Keratinocyte (primary cell): ENCODE measurements around the gene MAP3K20. TPM values are rescaled to one million over a fixed set of nuclear protein-coding genes. Genes with fewer than 3 reads are reported as not detected.

Experiments used
- DNase-seq: peaks from one replicate; pipeline ENCODE4 v3.0.0-alpha.2; 2011; ENCODE audit warnings: low read depth, missing footprints, low spot score
- FAIRE-seq: peaks from 2 replicates; lab custom pipeline; 2011; peaks lifted over from hg19 to GRCh38; lab: Jason Lieb, UNC
- H2AFZ ChIP-seq: 2 replicates; pipeline ENCODE4 v1.6.0; 2012; ENCODE audit warnings: low read length, control low read depth, inconsistent platforms; ENCODE audit not compliant: control insufficient read depth
- H3K27ac ChIP-seq: 2 replicates; pipeline ENCODE4 v1.5.1; 2011; ENCODE audit warnings: low read length; ENCODE audit not compliant: control insufficient read depth, insufficient read depth
- H3K27me3 ChIP-seq: 3 replicates; pipeline ENCODE4 v1.6.0; 2011; ENCODE audit warnings: low read length; ENCODE audit not compliant: control insufficient read depth, insufficient read depth; ENCODE audit errors: extremely low read depth
- H3K36me3 ChIP-seq, 2 experiments: 2 replicates in 1 of 2; 3 replicates in 1 of 2; pipeline ENCODE4 v1.5.1; 2011; ENCODE audit warnings: low read length in 2 of 2, mild to moderate bottlenecking in 1 of 2; ENCODE audit not compliant: control insufficient read depth in 2 of 2, insufficient read depth in 2 of 2; ENCODE audit errors: extremely low read depth in 1 of 2
- H3K4me1 ChIP-seq: 3 replicates; pipeline ENCODE4 v1.5.1; 2011; ENCODE audit warnings: low read length; ENCODE audit not compliant: control insufficient read depth, insufficient read depth; ENCODE audit errors: extremely low read depth
- H3K4me2 ChIP-seq: 3 replicates; pipeline ENCODE4 v1.6.0; 2011; ENCODE audit warnings: low read depth, low read length; ENCODE audit not compliant: control insufficient read depth, insufficient read depth; ENCODE audit errors: extremely low read depth
- H3K4me3 ChIP-seq, 3 experiments: fragments of 200-600 bp in 1 of 3; sonication (generic) in 1 of 3; 2 replicates in 2 of 3; 3 replicates in 1 of 3; pipeline ENCODE4 v1.5.1; 2011 to 2016; ENCODE audit warnings: low read length in 3 of 3, mild to moderate bottlenecking in 3 of 3, control low read depth in 2 of 3, inconsistent platforms in 1 of 3, low read depth in 1 of 3, mixed read lengths in 1 of 3, mixed run types in 1 of 3, moderate library complexity in 1 of 3; ENCODE audit not compliant: control insufficient read depth in 2 of 3, insufficient read depth in 2 of 3; ENCODE audit errors: extremely low read depth in 1 of 3
- H3K79me2 ChIP-seq: 2 replicates; pipeline ENCODE4 v1.6.0; 2012; ENCODE audit warnings: low read length; ENCODE audit not compliant: control insufficient read depth, insufficient read depth
- H3K9ac ChIP-seq: 3 replicates; pipeline ENCODE4 v1.6.0; 2011; ENCODE audit warnings: low read length; ENCODE audit not compliant: control insufficient read depth, insufficient read depth; ENCODE audit errors: extremely low read depth
- H3K9me1 ChIP-seq: 3 replicates; pipeline ENCODE4 v1.6.0; 2011; ENCODE audit warnings: low read length; ENCODE audit not compliant: control insufficient read depth, insufficient read depth; ENCODE audit errors: extremely low read depth
- H3K9me3 ChIP-seq: 2 replicates; pipeline ENCODE4 v1.5.1; 2012; ENCODE audit warnings: low read depth, low read length; ENCODE audit not compliant: control insufficient read depth
- H4K20me1 ChIP-seq: 3 replicates; pipeline ENCODE4 v1.6.0; 2011; ENCODE audit warnings: low read length; ENCODE audit not compliant: control insufficient read depth, insufficient read depth; ENCODE audit errors: extremely low read depth
- EZH2 ChIP-seq: IDR thresholded peaks from one replicate; pipeline ENCODE4 v1.6.1; 2012; ENCODE audit warnings: inconsistent platforms, mild to moderate bottlenecking, low read length, moderate library complexity
- dilution Hi-C: fragments of 300-500 bp; cut with MboI; formaldehyde crosslinking; loops from one replicate; pipeline ENCODE4 v1.7.0; 2020; ENCODE audit warnings: low sequenced_read_pairs; ENCODE audit not compliant: extremely low pct_ligation_motif_present
- polyA plus RNA-seq, 5 experiments: library from polyadenylated mRNA; depleted of rRNA in 3 of 5; stranded (reverse) in 3 of 5; stranded (forward) in 1 of 5; unstranded in 1 of 5; fragments of >200 nt; gene quantifications; 1 replicate in 1 of 5; 2 replicates in 3 of 5; 3 replicates in 1 of 5; pipeline versions ENCODE4 v1.2.1 to v1.2.3, GENCODE V29; 2011 to 2012; ENCODE audit warnings: missing spikeins in 2 of 5, low read depth in 1 of 5, low replicate concordance in 1 of 5
- TF ChIP-seq, protein P1 (sequence below), 3 experiments: IDR thresholded peaks in 1 of 3; conservative IDR thresholded peaks in 1 of 3; optimal IDR thresholded peaks in 1 of 3; 2 replicates in 2 of 3; 3 replicates in 1 of 3; pipeline versions ENCODE3 to v1.5.1; 2011; ENCODE audit warnings: low read length in 3 of 3, mild to moderate bottlenecking in 3 of 3, moderate library complexity in 2 of 3, control low read depth in 1 of 3, inconsistent platforms in 1 of 3; ENCODE audit not compliant: insufficient read depth in 2 of 3; ENCODE audit errors: extremely low read depth in 1 of 3

MAP3K20 gene
- polyA plus RNA-seq, 1 donor (not counting 4 experiments of a cell fraction or from before 2014, with no cell fraction given), result 31.7 TPM

GRCh38 chr2:173086518-173087213 lies 11.0 kb downstream of the MAP3K20 start:
- no peaks in the 10 kb centered on the region for H3K9me3 ChIP-seq
- H2AFZ ChIP-seq, result no peak overlapping the region
- peaks cover 68% of the 10 kb centered on the region for H3K79me2 ChIP-seq
- H3K4me1 ChIP-seq, result peaks cover 18% of the 10 kb centered on the region
- H3K27me3 ChIP-seq, result no peaks in the 10 kb centered on the region
- no peak for TF ChIP-seq EZH2
- TF ChIP-seq, protein P1, sequence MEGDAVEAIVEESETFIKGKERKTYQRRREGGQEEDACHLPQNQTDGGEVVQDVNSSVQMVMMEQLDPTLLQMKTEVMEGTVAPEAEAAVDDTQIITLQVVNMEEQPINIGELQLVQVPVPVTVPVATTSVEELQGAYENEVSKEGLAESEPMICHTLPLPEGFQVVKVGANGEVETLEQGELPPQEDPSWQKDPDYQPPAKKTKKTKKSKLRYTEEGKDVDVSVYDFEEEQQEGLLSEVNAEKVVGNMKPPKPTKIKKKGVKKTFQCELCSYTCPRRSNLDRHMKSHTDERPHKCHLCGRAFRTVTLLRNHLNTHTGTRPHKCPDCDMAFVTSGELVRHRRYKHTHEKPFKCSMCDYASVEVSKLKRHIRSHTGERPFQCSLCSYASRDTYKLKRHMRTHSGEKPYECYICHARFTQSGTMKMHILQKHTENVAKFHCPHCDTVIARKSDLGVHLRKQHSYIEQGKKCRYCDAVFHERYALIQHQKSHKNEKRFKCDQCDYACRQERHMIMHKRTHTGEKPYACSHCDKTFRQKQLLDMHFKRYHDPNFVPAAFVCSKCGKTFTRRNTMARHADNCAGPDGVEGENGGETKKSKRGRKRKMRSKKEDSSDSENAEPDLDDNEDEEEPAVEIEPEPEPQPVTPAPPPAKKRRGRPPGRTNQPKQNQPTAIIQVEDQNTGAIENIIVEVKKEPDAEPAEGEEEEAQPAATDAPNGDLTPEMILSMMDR (optimal IDR thresholded peaks at IDR 0.05 in 1 of 3, IDR thresholded peaks at IDR 0.05 in 1 of 3, conservative IDR thresholded peaks at IDR 0.05 in 1 of 3; ENCODE audit: extremely low read depth in 1 of 3, insufficient read depth in 2 of 3, low read length in 3 of 3), result no peak
- DNase-seq (no peak), FAIRE-seq (peak; percentile 81)
- H3K27ac ChIP-seq, result peak overlapping the region; percentile 37
- H3K9ac ChIP-seq, result peak overlapping the region; percentile 39
- H3K4me2 ChIP-seq, result peak overlapping the region; percentile 59
- H3K4me3 ChIP-seq, result peak overlapping the region in 1 of 3 experiments; percentile 7
- H3K9me1 ChIP-seq, result no peaks in the 10 kb centered on the region
- peaks cover 2 to 10% of the 10 kb centered on the region in 2 experiments for H3K36me3 ChIP-seq
- dilution Hi-C loops, result no loop called here
- H4K20me1 ChIP-seq, result peaks cover 4% of the 10 kb centered on the region

DNA sequence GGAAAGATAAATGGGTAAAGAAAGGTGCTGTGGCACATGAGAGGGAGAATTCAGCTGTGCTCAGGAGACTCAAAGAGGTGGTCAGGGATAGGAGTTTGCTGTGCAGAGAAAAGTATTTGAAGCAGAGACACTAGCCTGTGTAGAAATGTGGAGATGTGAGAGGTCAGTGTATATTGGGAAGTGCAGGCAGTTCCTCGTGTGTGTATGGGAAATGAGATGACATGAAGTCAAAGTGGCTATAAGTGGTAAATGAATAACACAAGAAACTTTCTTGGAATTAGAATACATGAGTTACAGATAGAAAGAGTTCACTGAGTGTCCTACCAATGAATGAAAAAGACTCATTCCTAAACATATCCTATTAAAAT lies 11.6 kb downstream of the MAP3K20 start:
- H3K9ac ChIP-seq, result no peak overlapping the region
- peaks cover 18% of the 10 kb centered on the region for H3K4me1 ChIP-seq
- no peaks in the 10 kb centered on the region for H3K9me3 ChIP-seq
- H3K4me2 ChIP-seq, result no peak overlapping the region
- no peaks in the 10 kb centered on the region for H3K27me3 ChIP-seq
- no peak overlapping the region for H2AFZ ChIP-seq
- peaks cover 62% of the 10 kb centered on the region for H3K79me2 ChIP-seq
- H3K9me1 ChIP-seq, result no peaks in the 10 kb centered on the region
- H3K36me3 ChIP-seq, result peaks cover 2 to 14% of the 10 kb centered on the region in 2 experiments
- H3K27ac ChIP-seq, result peak overlapping the region; percentile 37
- peaks cover 4% of the 10 kb centered on the region for H4K20me1 ChIP-seq
- DNase-seq, result no peak
- TF ChIP-seq, protein P1 (optimal IDR thresholded peaks at IDR 0.05 in 1 of 3, IDR thresholded peaks at IDR 0.05 in 1 of 3, conservative IDR thresholded peaks at IDR 0.05 in 1 of 3; ENCODE audit: extremely low read depth in 1 of 3, insufficient read depth in 2 of 3, low read length in 3 of 3), result no peak
- TF ChIP-seq EZH2, result no peak
- no peak for FAIRE-seq
- dilution Hi-C loops, result no loop called here
- no peak overlapping the region for H3K4me3 ChIP-seq
